Heart right ventricle (tissue), 16 donors: ENCODE results near the gene ATXN7L1. TPM values are rescaled to one million over a fixed set of nuclear protein-coding genes. Genes with fewer than 3 reads are reported as not detected.
A peak's percentile ranks its signal among the peaks of the same experiment; 100 is the strongest.

Experiments
- ATAC-seq, 8 donors: fragments of 200-7000 bp; cut with Tn5 transposase; one replicate each; pipeline ENCODE4 v1.9.1; 2020; ENCODE audit warnings: mild to moderate bottlenecking in 8 of 8, moderate library complexity in 8 of 8, moderate number of reproducible peaks in 1 of 8
- DNase-seq, 2 donors: peaks; one replicate each; pipeline ENCODE4 v3.0.0-alpha.2; 2020
- H3K27ac ChIP-seq, 10 donors: fragments of 200-600 bp; sonication (generic) in 2 of 10; one replicate each; pipeline versions ENCODE4 v1.5.0 to v1.8.0; 2020 to 2022; ENCODE audit warnings: mild to moderate bottlenecking in 3 of 10
- H3K27me3 ChIP-seq, 7 donors: fragments of 200-600 bp; one replicate each; pipeline ENCODE4 v1.8.0; 2021 to 2022; ENCODE audit warnings: mild to moderate bottlenecking in 2 of 7
- H3K36me3 ChIP-seq, 9 donors: fragments of 200-600 bp; sonication (generic) in 1 of 9; one replicate each; pipeline versions ENCODE4 v1.5.0 to v1.8.0; 2020 to 2022; ENCODE audit warnings: mild to moderate bottlenecking in 2 of 9
- H3K4me1 ChIP-seq, 9 donors: fragments of 200-600 bp; sonication (generic) in 1 of 9; one replicate each; pipeline versions ENCODE4 v1.5.0 to v1.8.0; 2020 to 2022; ENCODE audit warnings: mild to moderate bottlenecking in 4 of 9
- H3K4me3 ChIP-seq, 10 donors: fragments of 200-600 bp; sonication (generic) in 2 of 10; one replicate each; pipeline versions ENCODE4 v1.5.0 to v1.8.0; 2020 to 2022; ENCODE audit warnings: mild to moderate bottlenecking in 7 of 10, moderate library complexity in 2 of 10
- H3K9me3 ChIP-seq, 11 donors: fragments of 200-600 bp in 10 of 11; sonication (generic) in 2 of 11; one replicate each; pipeline versions ENCODE4 v1.5.0 to v1.8.0; 2013 to 2022; ENCODE audit warnings: mild to moderate bottlenecking in 2 of 11, control low read depth in 1 of 11, moderate library complexity in 1 of 11
- CTCF ChIP-seq, 9 donors: fragments of 200-600 bp; sonication (generic) in 2 of 9; IDR thresholded peaks; one replicate each; pipeline versions ENCODE4 v1.5.0 to v1.8.0; 2021 to 2022; ENCODE audit warnings: antibody characterized with exemption in 9 of 9, mild to moderate bottlenecking in 5 of 9, moderate library complexity in 1 of 9
- WGBS, 2 donors: extraction: QIAGEN DNeasy Blood & Tissue Kit; methylation state at CpG; one replicate each; pipeline ENCODE4 v1.1.7; 2013; ENCODE audit warnings: inconsistent platforms in 1 of 2; 5-methylcytosine and 5-hydroxymethylcytosine counted together
- intact Hi-C, 10 donors: fragments of 100-400 bp; cut with DNase I; formaldehyde crosslinking; loops; one replicate each; pipeline versions ENCODE4 v1.11.1 to v1.14.2; 2022
- polyA plus RNA-seq, 2 donors: library from polyadenylated mRNA; stranded (reverse); fragments of 200-250 nt; gene quantifications; one replicate each; pipeline ENCODE4 v1.2.3, GENCODE V29; 2013
- total RNA-seq, 10 donors: library from RNA; stranded (reverse); fragmentation: NEBNext Ultra II Directional in 3 of 10; extraction: Animal tissue kit (Norgen Biotek cat#: 25700) in 3 of 10; gene quantifications; one replicate each; pipeline versions ENCODE4 v1.2.1 to v1.2.4, GENCODE V29; 2021 to 2023
- donor health status: Arrhythmogenic right ventricular cardiomyopathy.
- donor health status: ischemic (EF 13 %, LVEDD 7.1; RV severe dilation, severe dysfunction).
- donor health status: healthy with polysubstance abuse.
- donor health status: DM: no; HTN: yes; CAD: no.
- donor health status: DM: no; HTN: no; CAD: no.
- donor health status: ischemic (EF 25% LVEDD 6.9; RV normal size, moderate dysfunction).
- donor health status: ischemic (EF 25% LVEDD 5.7; RV mildly dilated, moderate dysfunction).
- donor health status: healthy.
- donor health status: DM: yes; HTN: yes; CAD: no.
- donor health status: Ischemic cardiomyopathy.
- donor health status: ischemic (EF 35%, LVEDD 5.7; RV mildly dilated, moderate dysfunction).
- donor health status: nonischemic (EF 11% LVEDD 7.7; RV severe dilation, severe dysfunction).
- donor health status: DM: yes; HTN: yes; CAD: no.
- donor health status: PGD.
- donor health status: ischemic (EF 29% LVEDD 5.4; RV normal size, mild dysfunction).
- donor health status: nonischemic (EF 23%, LVEDD 6.1; RV moderate dilation, normal function).

Gene ATXN7L1
- total and polyA plus RNA-seq, 12 donors = 1.7 to 7.2 (median 5.4) TPM

GRCh38 chr7:105906695-105907094 is 30.3 kb upstream of the ATXN7L1 start:
- Histone ChIP-seq H3K27me3 (no peaks in the 10 kb centered on the region), H3K4me3 (no peak overlapping the region), H3K4me1 (peaks cover 0 to 6% (median 0%) of the 10 kb centered on the region in 9 donors), H3K27ac (no peak overlapping the region), H3K9me3 (peaks cover 0 to 13% (median 0%) of the 10 kb centered on the region in 11 donors), H3K36me3 (peaks cover 0 to 11% (median 0%) of the 10 kb centered on the region in 9 donors)
- ATAC-seq (no peak), DNase-seq (peak in 1 of 2 donors; percentile 6)
- WGBS, 2 donors = 24 to 27% methylated on average over 2 of the region's 2 CpGs
- intact Hi-C loops = no loop called here
- TF ChIP-seq CTCF (IDR thresholded peaks at IDR 0.05) = no peak

GRCh38 chr7:105905910-105906568 is 29.6 kb upstream of the ATXN7L1 start:
- no peak for ATAC-seq
- no peak for TF ChIP-seq CTCF (IDR thresholded peaks at IDR 0.05)
- WGBS, 2 donors = 70 to 75% methylated on average over 8 of the region's 8 CpGs
- H3K4me3 ChIP-seq = no peak overlapping the region
- H3K27ac ChIP-seq = no peak overlapping the region
- no peak for DNase-seq
- peaks cover 0 to 6% (median 0%) of the 10 kb centered on the region in 9 donors for H3K4me1 ChIP-seq
- peaks cover 0 to 12% (median 0%) of the 10 kb centered on the region in 11 donors for H3K9me3 ChIP-seq
- peaks cover 0 to 6% (median 0%) of the 10 kb centered on the region in 9 donors for H3K36me3 ChIP-seq
- H3K27me3 ChIP-seq = no peaks in the 10 kb centered on the region
- intact Hi-C loops = no loop called here

- Histone ChIP-seq H3K36me3 (no peaks in the 10 kb centered on the region), H3K27ac (no peak overlapping the region), H3K9me3 (peaks cover 0 to 7% (median 0%) of the 10 kb centered on the region in 11 donors), H3K4me3 (no peak overlapping the region), H3K27me3 (no peaks in the 10 kb centered on the region), H3K4me1 (peaks cover 0 to 6% (median 0%) of the 10 kb centered on the region in 9 donors)
- no peak for DNase-seq
- ATAC-seq = no peak
- intact Hi-C loops = no loop called here
- no peak for TF ChIP-seq CTCF (IDR thresholded peaks at IDR 0.05)
- 82 to 83% methylated on average over 11 of the region's 11 CpGs for WGBS, 2 donors
Measured at GRCh38 chr7:105905209-105905909, 29.0 kb upstream of the ATXN7L1 start.

- no peak overlapping the region for H3K27ac ChIP-seq
- intact Hi-C loops = no loop called here
- DNase-seq (no peak), ATAC-seq (no peak)
- no peak for TF ChIP-seq CTCF (IDR thresholded peaks at IDR 0.05)
- WGBS, 2 donors = 95 to 100% methylated on average over 1 of the region's 1 CpG
- H3K27me3 ChIP-seq = no peaks in the 10 kb centered on the region
- H3K9me3 ChIP-seq = peaks cover 0 to 7% (median 0%) of the 10 kb centered on the region in 11 donors
- peaks cover 0 to 6% (median 0%) of the 10 kb centered on the region in 9 donors for H3K4me1 ChIP-seq
- H3K36me3 ChIP-seq = no peaks in the 10 kb centered on the region
- H3K4me3 ChIP-seq = no peak overlapping the region
Measured at GRCh38 chr7:105904064-105904463, 27.7 kb upstream of the ATXN7L1 start.
